Spinal cord (tissue), 10 donors: Measurements from ENCODE around the gene ZMYND15. TPM values are rescaled to one million over a fixed set of nuclear protein-coding genes. Genes with fewer than 3 reads are reported as not detected.

Source experiments
- DNase-seq, 6 donors: peaks; one replicate each; pipeline versions ENCODE4 v3.0.0 to v3.0.0-alpha.2; 2013 to 2015; ENCODE audit warnings: low spot score in 6 of 6, low read depth in 4 of 6
- H3K27ac ChIP-seq: one replicate; pipeline ENCODE4 v1.5.1; 2013; ENCODE audit warnings: low read depth, low read length, control low read depth
- H3K27me3 ChIP-seq: one replicate; pipeline ENCODE4 v1.6.1; 2013; ENCODE audit warnings: low read length; ENCODE audit not compliant: control insufficient read depth, insufficient read depth
- H3K36me3 ChIP-seq: one replicate; pipeline ENCODE4 v1.6.1; 2013; ENCODE audit warnings: low read length; ENCODE audit not compliant: control insufficient read depth, insufficient read depth
- H3K4me1 ChIP-seq: one replicate; pipeline ENCODE4 v1.6.1; 2013; ENCODE audit warnings: low read length; ENCODE audit not compliant: control insufficient read depth, insufficient read depth
- H3K4me3 ChIP-seq: one replicate; pipeline ENCODE4 v1.5.1; 2013; ENCODE audit warnings: low read depth, low read length, control low read depth
- H3K9me3 ChIP-seq: one replicate; pipeline ENCODE4 v1.6.1; 2013; ENCODE audit warnings: low read length; ENCODE audit not compliant: control insufficient read depth, insufficient read depth
- WGBS: methylation state at CpG from one replicate; pipeline ENCODE4 v1.1.5; 2013; ENCODE audit warnings: missing lambda C conversion rate; ENCODE audit not compliant: insufficient coverage; 5-methylcytosine and 5-hydroxymethylcytosine counted together
- polyA plus RNA-seq, 2 donors: library from polyadenylated mRNA; unstranded; fragments of 120-200 nt; gene quantifications; one replicate each; pipeline ENCODE4 v1.2.1, GENCODE V29; 2013; ENCODE audit not compliant: insufficient read length in 2 of 2
- total RNA-seq, 2 donors: library from RNA; depleted of rRNA in 1 of 2; stranded (reverse); fragments of 120-200 nt in 1 of 2; fragments of >200 nt in 1 of 2; gene quantifications; one replicate each; pipeline versions ENCODE4 v1.2.3 to v1.2.4, GENCODE V29; 2013 to 2014
- donor health status: healthy.

ZMYND15 gene
- total and polyA plus RNA-seq, 4 donors = 0.89 to 2.5 (median 1.7) TPM

- no peaks in the 10 kb centered on the region for H3K9me3 ChIP-seq
- peaks cover 27% of the 10 kb centered on the region for H3K27me3 ChIP-seq
- H3K4me1 ChIP-seq = no peaks in the 10 kb centered on the region
- H3K4me3 ChIP-seq = no peak overlapping the region
- no CpG with 5 or more reads among the region's 1 CpG for WGBS
- DNase-seq = no peak
- H3K36me3 ChIP-seq = no peaks in the 10 kb centered on the region
- no peak overlapping the region for H3K27ac ChIP-seq
Observed at GRCh38 chr17:4753392-4753791, 13.8 kb downstream of the ZMYND15 start.

- no peak for DNase-seq
- WGBS = 90% methylated on average over 4 of the region's 10 CpGs
Observed at GRCh38 chr17:4759776-4760236, 20.2 kb downstream of the ZMYND15 start.

GRCh38 chr17:4764595-4764994 is 25.0 kb downstream of the ZMYND15 start:
- DNase-seq = no peak
- Histone ChIP-seq H3K9me3 (no peaks in the 10 kb centered on the region), H3K27ac (no peak overlapping the region), H3K36me3 (no peaks in the 10 kb centered on the region), H3K27me3 (peaks cover 3% of the 10 kb centered on the region), H3K4me1 (no peaks in the 10 kb centered on the region), H3K4me3 (no peak overlapping the region)
- no CpG with 5 or more reads among the region's 3 CpGs for WGBS

More at GRCh38 chr17:4759776-4760236, 20.2 kb downstream of the ZMYND15 start:
- H3K4me1 ChIP-seq = no peaks in the 10 kb centered on the region
- H3K27me3 ChIP-seq = peaks cover 3% of the 10 kb centered on the region
- H3K9me3 ChIP-seq = no peaks in the 10 kb centered on the region
- H3K36me3 ChIP-seq = no peaks in the 10 kb centered on the region
- H3K4me3 ChIP-seq = no peak overlapping the region
- H3K27ac ChIP-seq = no peak overlapping the region

DNA sequence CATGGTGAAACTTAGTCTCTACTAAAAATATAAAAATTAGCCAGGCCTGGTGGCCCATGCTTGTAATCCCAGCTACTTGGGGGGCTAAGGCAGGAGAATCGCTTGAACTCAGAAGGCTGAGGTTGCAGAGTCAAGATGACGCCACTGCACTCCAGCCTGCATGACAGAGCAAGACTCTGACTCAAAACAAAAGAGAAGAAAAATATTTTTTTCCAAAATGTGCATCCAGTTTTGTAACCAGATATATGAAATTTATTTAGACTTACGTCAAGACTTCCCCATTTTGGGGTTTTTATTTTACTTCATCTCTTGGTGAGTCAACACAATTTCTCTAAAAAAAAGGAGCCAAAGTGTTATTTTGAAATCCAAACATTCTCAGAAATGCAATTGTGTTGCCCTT is 26.6 kb downstream of the ZMYND15 start:
- no peak for DNase-seq
- H3K27ac ChIP-seq = no peak overlapping the region
- 85% methylated on average over 2 of the region's 3 CpGs for WGBS
- H3K4me1 ChIP-seq = no peaks in the 10 kb centered on the region
- no peaks in the 10 kb centered on the region for H3K36me3 ChIP-seq
- peaks cover 3% of the 10 kb centered on the region for H3K27me3 ChIP-seq
- H3K4me3 ChIP-seq = no peak overlapping the region
- no peaks in the 10 kb centered on the region for H3K9me3 ChIP-seq

DNA sequence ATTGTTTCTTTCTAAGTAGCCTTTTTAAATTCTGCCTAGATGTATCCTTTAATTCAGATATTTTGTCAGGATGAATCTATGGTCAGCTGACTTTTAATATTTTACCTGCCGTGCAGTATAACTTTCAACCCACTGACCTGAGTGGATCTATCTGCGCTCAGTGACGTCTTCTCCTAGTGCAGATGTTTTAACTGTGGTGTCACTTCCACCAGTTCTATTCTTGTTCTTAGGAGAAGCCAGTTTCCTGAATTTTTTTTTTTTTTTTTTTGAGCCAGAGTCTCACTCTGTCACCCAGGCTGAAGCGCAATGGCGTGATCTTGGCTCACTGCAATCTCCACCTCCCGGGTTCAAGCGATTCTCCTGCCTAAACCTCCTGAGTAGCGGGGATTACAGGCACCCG is 27.1 kb downstream of the ZMYND15 start:
- Histone ChIP-seq H3K4me1 (peaks cover 3% of the 10 kb centered on the region), H3K27me3 (peaks cover 3% of the 10 kb centered on the region), H3K4me3 (no peak overlapping the region), H3K9me3 (no peaks in the 10 kb centered on the region), H3K27ac (no peak overlapping the region), H3K36me3 (no peaks in the 10 kb centered on the region)
- DNase-seq = no peak
- 94% methylated on average over 7 of the region's 9 CpGs for WGBS

DNA sequence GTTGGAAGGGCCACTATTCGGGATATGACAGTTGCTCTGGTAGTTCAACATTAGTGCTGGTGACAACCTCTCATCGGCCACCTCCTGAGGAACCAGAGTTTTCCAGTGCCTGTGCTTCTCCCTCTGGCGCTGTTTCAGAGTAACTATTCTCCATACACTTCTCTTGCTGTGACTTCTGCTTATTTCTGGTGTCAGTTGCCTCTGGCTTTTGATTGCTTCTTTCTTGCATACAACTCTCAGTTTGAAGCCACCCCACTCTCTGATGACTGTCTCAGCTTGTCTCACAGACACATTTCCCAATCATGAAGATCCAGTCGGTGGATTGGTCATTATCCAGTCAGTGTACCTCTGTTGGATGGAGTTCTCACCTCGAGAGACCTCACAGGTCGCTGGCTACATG is 28.7 kb downstream of the ZMYND15 start:
- Histone ChIP-seq H3K27me3 (peaks cover 3% of the 10 kb centered on the region), H3K27ac (no peak overlapping the region), H3K36me3 (no peaks in the 10 kb centered on the region), H3K4me1 (peaks cover 10% of the 10 kb centered on the region), H3K4me3 (no peak overlapping the region), H3K9me3 (no peaks in the 10 kb centered on the region)
- DNase-seq = no peak
- WGBS = 87% methylated on average over 6 of the region's 6 CpGs

DNA sequence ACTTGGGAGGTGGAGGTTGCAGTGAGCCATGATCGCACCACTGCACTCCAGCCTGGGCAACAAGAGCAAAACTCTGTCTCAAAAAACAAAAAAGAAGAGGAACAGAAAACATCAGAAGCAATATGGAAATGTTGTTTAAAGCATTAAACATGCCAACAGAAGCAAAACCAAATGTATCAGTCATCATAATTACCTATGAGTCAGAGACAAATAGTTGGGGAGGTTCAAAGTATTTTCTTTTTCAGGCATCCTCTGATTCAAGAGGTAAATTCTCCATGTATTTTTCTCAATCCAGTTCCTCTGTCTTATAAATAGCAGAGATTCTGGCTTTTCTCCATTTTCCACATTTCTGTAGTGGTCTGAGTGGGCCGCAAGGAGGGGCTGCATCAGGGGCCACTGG is 30.0 kb downstream of the ZMYND15 start:
- no peaks in the 10 kb centered on the region for H3K9me3 ChIP-seq
- DNase-seq = no peak
- 100% methylated on average over 1 of the region's 2 CpGs for WGBS
- no peaks in the 10 kb centered on the region for H3K36me3 ChIP-seq
- peaks cover 3% of the 10 kb centered on the region for H3K27me3 ChIP-seq
- peaks cover 10% of the 10 kb centered on the region for H3K4me1 ChIP-seq
- H3K4me3 ChIP-seq = no peak overlapping the region
- no peak overlapping the region for H3K27ac ChIP-seq

DNA sequence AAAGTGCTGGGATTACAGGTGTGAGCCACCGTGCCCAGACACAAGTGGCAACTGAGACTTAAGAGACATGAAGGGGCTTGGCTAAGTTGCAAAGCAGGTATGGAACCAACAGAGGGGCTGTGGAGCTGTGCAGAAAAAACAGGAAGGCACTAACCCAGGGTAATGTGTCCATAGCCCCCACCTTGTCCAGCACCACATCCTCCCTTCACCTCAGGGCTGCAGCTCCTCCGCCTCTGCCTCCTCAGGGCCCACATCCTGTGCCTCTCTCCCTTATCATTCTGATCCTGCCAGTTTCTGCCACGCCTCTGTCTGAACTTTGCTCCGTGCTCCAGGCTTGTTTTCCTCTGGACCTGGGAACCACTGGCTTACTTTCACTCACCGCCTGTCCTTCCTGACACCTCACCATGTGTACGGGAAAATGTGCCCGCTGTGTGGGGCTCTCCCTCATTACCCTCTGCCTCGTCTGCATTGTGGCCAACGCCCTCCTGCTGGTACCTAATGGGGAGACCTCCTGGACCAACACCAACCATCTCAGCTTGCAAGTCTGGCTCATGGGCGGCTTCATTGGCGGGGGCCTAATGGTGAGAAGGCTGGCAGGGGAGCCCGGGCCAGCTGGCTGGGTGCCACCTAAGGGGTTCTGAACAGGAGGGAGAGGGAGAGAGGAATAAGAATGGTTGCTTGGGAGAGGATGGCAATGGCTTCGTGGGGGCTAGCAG is 32.0 kb downstream of the ZMYND15 start, which contains the start of gene TM4SF5:
Gene TM4SF5, plus strand, starts transcription at position 368 of the 716 bp plus-strand sequence. Its CDS starts 37 bp downstream, at position 405.
- H3K27ac ChIP-seq = no peak within 1 kb of the TSS
- WGBS = 50% methylated on average over 13 of the region's 13 CpGs
- H3K4me3 ChIP-seq = no peak within 1 kb of the TSS
- peaks cover 10% of the 10 kb centered on the region for H3K4me1 ChIP-seq
- no peaks in the 10 kb centered on the region for H3K36me3 ChIP-seq
- peaks cover 3% of the 10 kb centered on the region for H3K27me3 ChIP-seq
- no peaks in the 10 kb centered on the region for H3K9me3 ChIP-seq
- peak in 2 of 6 donors; percentile 54 to 81 for DNase-seq

- WGBS = 15% methylated on average over 5 of the region's 10 CpGs
- Histone ChIP-seq H3K4me1 (peaks cover 10% of the 10 kb centered on the region), H3K4me3 (no peak overlapping the region), H3K36me3 (no peaks in the 10 kb centered on the region), H3K27me3 (peaks cover 3% of the 10 kb centered on the region), H3K9me3 (no peaks in the 10 kb centered on the region), H3K27ac (no peak overlapping the region)
- DNase-seq = no peak
Observed at GRCh38 chr17:4772235-4772613, 32.6 kb downstream of the ZMYND15 start.
